GM19468 (cell line): Measurements from ENCODE around the gene MPG.

ENCODE experiments used
- ATAC-seq: cut with Tn5 transposase; IDR thresholded peaks from one replicate; pipeline ENCODE4 v1.9.1; 2021; ENCODE audit warnings: mild to moderate bottlenecking, moderate library complexity, moderate number of reproducible peaks; ENCODE audit not compliant: unreplicated experiment; ENCODE audit errors: extremely low read depth

The MPG gene

GRCh38 chr16:64914-65255 is 13.1 kb upstream of the MPG start:
- ATAC-seq = no peak

GRCh38 chr16:65745-66144 is 12.3 kb upstream of the MPG start:
- no peak for ATAC-seq

GRCh38 chr16:66309-67182 is 11.5 kb upstream of the MPG start:
- ATAC-seq = no peak

GRCh38 chr16:67183-67791 is 10.7 kb upstream of the MPG start:
- ATAC-seq = no peak

GRCh38 chr16:67884-68789 is 9.9 kb upstream of the MPG start:
- no peak for ATAC-seq

- ATAC-seq = no peak
These were observed 8.8 kb upstream of the MPG start for GRCh38 chr16:69181-69580.

- no peak for ATAC-seq
These were observed 6.8 kb upstream of the MPG start for GRCh38 chr16:71210-71539.

- ATAC-seq = no peak
These were observed 6.3 kb upstream of the MPG start for GRCh38 chr16:71540-72401.

GRCh38 chr16:72561-73548 is 5.2 kb upstream of the MPG start, which contains the start of gene RHBDF1:
RHBDF1 (minus strand) TSS chr16:72631; CDS start chr16:65015, 7,616 bp downstream.
- no peak for ATAC-seq

- no peak for ATAC-seq
These were observed 3.8 kb upstream of the MPG start for GRCh38 chr16:74051-74746.

GRCh38 chr16:74747-75334 is 3.2 kb upstream of the MPG start:
- no peak for ATAC-seq

GRCh38 chr16:75580-76501 is 2.2 kb upstream of the MPG start:
- ATAC-seq = no peak

GRCh38 chr16:76535-77272 is 1.3 kb upstream of the MPG start:
- no peak for ATAC-seq

- ATAC-seq = no peak
These were observed 685 bp upstream of the MPG start for GRCh38 chr16:77273-77806.

GRCh38 chr16:78444-79150 is 572 bp downstream of the MPG start:
- ATAC-seq = no peak
